ENCODE results near the gene SUSD3.

- TF ChIP-seq EZH2phosphoT487 (IDR thresholded peaks at IDR 0.05; ENCODE audit: borderline replicate concordance, low read length) (no peak), CTCF (IDR thresholded peaks at IDR 0.05; ENCODE audit: low read depth, low read length, poor library complexity, severe bottlenecking) (no peak)
Observed at GRCh38 chr9:93097511-93098201, 39.2 kb downstream of the SUSD3 start.
